ENCODE results near the gene TSR3.

The TSR3 gene

DNA sequence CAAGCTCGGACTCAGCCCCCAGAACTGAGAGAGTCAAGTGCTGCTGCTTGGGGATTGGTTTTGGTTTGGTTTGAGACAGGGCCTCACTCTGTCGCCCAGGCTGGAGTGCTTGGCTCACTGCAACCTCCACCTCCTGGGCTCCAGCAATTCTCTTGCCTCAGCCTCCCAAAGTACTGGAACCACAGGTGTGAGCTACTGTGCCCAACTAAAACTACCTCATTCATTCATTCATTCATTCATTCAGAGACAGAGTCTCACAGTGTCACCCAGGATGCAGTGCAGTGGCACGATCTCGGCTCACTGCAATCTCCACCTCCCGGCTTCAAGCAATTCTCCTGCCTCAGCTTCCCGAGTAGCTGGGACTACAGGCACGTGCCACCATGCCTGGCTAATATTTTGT, 38.1 kb upstream of the TSR3 start:
- Histone ChIP-seq H3K9me3 (ENCODE audit: insufficient read depth, low read length) (no peaks in the 10 kb centered on the region), H2AFZ (ENCODE audit: low read depth, low read length, severe bottlenecking) (no peak overlapping the region), H3K27me3 (ENCODE audit: low read length) (no peaks in the 10 kb centered on the region), H3K4me3 (ENCODE audit: insufficient read depth, low read length, poor library complexity, severe bottlenecking) (no peak overlapping the region), H3K27ac (ENCODE audit: low read depth, low read length) (no peak overlapping the region), H3F3A (ENCODE audit: insufficient read depth) (no peaks in the 10 kb centered on the region), H3K9ac (ENCODE audit: low read length) (no peak overlapping the region), H3K9me2 (replicated peaks; ENCODE audit: insufficient read depth, low read length) (no peaks in the 10 kb centered on the region), H3K36me3 (ENCODE audit: low read length) (no peaks in the 10 kb centered on the region), H4K20me1 (ENCODE audit: low read depth, low read length) (no peaks in the 10 kb centered on the region), H3K79me2 (ENCODE audit: insufficient read depth, low read length) (no peaks in the 10 kb centered on the region), H3K4me2 (ENCODE audit: low read depth, low read length, poor library complexity, severe bottlenecking) (no peak overlapping the region)
- TF ChIP-seq CTCF (IDR thresholded peaks at IDR 0.05; ENCODE audit: insufficient read depth, low read length, poor library complexity, severe bottlenecking): no peak
- no peak for TF ChIP-seq EZH2phosphoT487 (conservative IDR thresholded peaks at IDR 0.05; ENCODE audit: low read length)

GRCh38 chr16:1387331-1387730, 35.7 kb upstream of the TSR3 start:
- H3K9me3 ChIP-seq (ENCODE audit: insufficient read depth, low read length): no peaks in the 10 kb centered on the region
- no peaks in the 10 kb centered on the region for H3F3A ChIP-seq (ENCODE audit: insufficient read depth)
- H3K9me2 ChIP-seq (replicated peaks; ENCODE audit: insufficient read depth, low read length): no peaks in the 10 kb centered on the region
- H3K27me3 ChIP-seq (ENCODE audit: low read length): no peaks in the 10 kb centered on the region
- no peak overlapping the region for H3K4me3 ChIP-seq (ENCODE audit: insufficient read depth, low read length, poor library complexity, severe bottlenecking)
- H3K9ac ChIP-seq (ENCODE audit: low read length): no peak overlapping the region
- H4K20me1 ChIP-seq (ENCODE audit: low read depth, low read length): no peaks in the 10 kb centered on the region
- no peaks in the 10 kb centered on the region for H3K36me3 ChIP-seq (ENCODE audit: low read length)
- H3K79me2 ChIP-seq (ENCODE audit: insufficient read depth, low read length): no peaks in the 10 kb centered on the region
- H3K4me2 ChIP-seq (ENCODE audit: low read depth, low read length, poor library complexity, severe bottlenecking): no peak overlapping the region
- H3K27ac ChIP-seq (ENCODE audit: low read depth, low read length): no peak overlapping the region
- TF ChIP-seq EZH2phosphoT487 (conservative IDR thresholded peaks at IDR 0.05; ENCODE audit: low read length): no peak
- TF ChIP-seq CTCF (IDR thresholded peaks at IDR 0.05; ENCODE audit: insufficient read depth, low read length, poor library complexity, severe bottlenecking): no peak
- no peak overlapping the region for H2AFZ ChIP-seq (ENCODE audit: low read depth, low read length, severe bottlenecking)

GRCh38 chr16:1385232-1385631, 33.6 kb upstream of the TSR3 start:
- Histone ChIP-seq H3K79me2 (ENCODE audit: insufficient read depth, low read length) (no peaks in the 10 kb centered on the region), H3K9me3 (ENCODE audit: insufficient read depth, low read length) (no peaks in the 10 kb centered on the region), H4K20me1 (ENCODE audit: low read depth, low read length) (no peaks in the 10 kb centered on the region), H3K4me2 (ENCODE audit: low read depth, low read length, poor library complexity, severe bottlenecking) (no peak overlapping the region), H3F3A (ENCODE audit: insufficient read depth) (no peaks in the 10 kb centered on the region), H3K27me3 (ENCODE audit: low read length) (no peaks in the 10 kb centered on the region), H3K9me2 (replicated peaks; ENCODE audit: insufficient read depth, low read length) (no peaks in the 10 kb centered on the region), H3K27ac (ENCODE audit: low read depth, low read length) (no peak overlapping the region), H3K4me3 (ENCODE audit: insufficient read depth, low read length, poor library complexity, severe bottlenecking) (no peak overlapping the region), H2AFZ (ENCODE audit: low read depth, low read length, severe bottlenecking) (no peak overlapping the region), H3K36me3 (ENCODE audit: low read length) (no peaks in the 10 kb centered on the region), H3K9ac (ENCODE audit: low read length) (no peak overlapping the region)
- no peak for TF ChIP-seq CTCF (IDR thresholded peaks at IDR 0.05; ENCODE audit: insufficient read depth, low read length, poor library complexity, severe bottlenecking)
- no peak for TF ChIP-seq EZH2phosphoT487 (conservative IDR thresholded peaks at IDR 0.05; ENCODE audit: low read length)
